AG04450 (cell line): Measurements from ENCODE around the gene GPR156. TPM values are rescaled to one million over a fixed set of nuclear protein-coding genes. Genes with fewer than 3 reads are reported as not detected.

Experiments used
- CTCF ChIA-PET: fragments of 300-600, 350-600 bp; formaldehyde crosslinking; extraction: SDS; loops from one replicate; lab custom pipeline; 2022; ENCODE audit warnings: antibody characterized with exemption, inconsistent platforms; lab: Charles Lee
- POLR2A ChIA-PET: fragments of 350-600 bp; formaldehyde crosslinking; extraction: SDS; loops from one replicate; lab custom pipeline; 2021; ENCODE audit warnings: antibody characterized with exemption, inconsistent platforms; lab: Yijun Ruan, JAX
- DNase-seq: peaks from one replicate; pipeline ENCODE4 v3.0.0-alpha.2; 2011; ENCODE audit warnings: low read depth, low spot score
- H3K27ac ChIP-seq: one replicate; pipeline ENCODE4 v1.5.1; 2012; ENCODE audit warnings: low read depth, low read length, control low read depth
- H3K27me3 ChIP-seq: one replicate; pipeline ENCODE4 v1.6.0; 2012; ENCODE audit warnings: low read length; ENCODE audit not compliant: control insufficient read depth, insufficient read depth
- H3K4me3 ChIP-seq: 2 replicates; pipeline ENCODE4 v1.5.1; 2011; ENCODE audit warnings: mild to moderate bottlenecking, low read depth, low read length, control low read depth
- H3K9me3 ChIP-seq: 2 replicates; pipeline ENCODE4 v1.5.1; 2012; ENCODE audit warnings: low read length; ENCODE audit not compliant: control insufficient read depth, insufficient read depth
- polyA plus RNA-seq: library from polyadenylated mRNA; depleted of rRNA; stranded (reverse); fragments of >200 nt; gene quantifications from 2 replicates; pipeline ENCODE4 v1.2.3, GENCODE V29; 2011
- TF ChIP-seq, protein P1 (sequence below): IDR thresholded peaks from 2 replicates; pipeline ENCODE4 v1.5.1; 2011; ENCODE audit warnings: low read depth, low read length, control low read depth, inconsistent platforms

The GPR156 gene
- polyA plus RNA-seq, 1 experiment = 0.22 TPM

DNA sequence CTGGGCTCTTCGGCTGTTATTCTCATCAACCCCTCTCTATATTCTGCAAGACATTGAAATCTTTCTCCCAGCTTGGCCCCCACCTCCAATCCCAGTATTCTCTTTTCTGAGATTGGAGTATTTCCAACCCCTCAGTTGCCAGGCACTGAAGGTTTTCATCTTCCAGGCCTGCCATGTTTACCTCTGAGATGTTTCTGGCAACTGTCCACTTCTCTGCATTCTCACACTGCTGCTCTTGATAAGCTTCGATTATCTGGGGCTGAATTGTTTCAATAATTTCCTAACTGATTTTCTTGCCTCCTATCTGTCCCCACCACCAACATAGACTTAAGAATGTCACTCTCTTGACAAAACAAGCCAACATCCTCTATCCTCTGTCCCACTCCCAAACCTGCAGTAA, 1.4 kb upstream of the GPR156 start:
- CTCF ChIA-PET = interaction anchor here (0.6 to 1.3 kb wide), 3 partner anchors 45 to 131 kb away, joined by 3 to 6 read pairs (median 3); no protein-coding TSS in a partner anchor
- TF ChIP-seq, protein P1, sequence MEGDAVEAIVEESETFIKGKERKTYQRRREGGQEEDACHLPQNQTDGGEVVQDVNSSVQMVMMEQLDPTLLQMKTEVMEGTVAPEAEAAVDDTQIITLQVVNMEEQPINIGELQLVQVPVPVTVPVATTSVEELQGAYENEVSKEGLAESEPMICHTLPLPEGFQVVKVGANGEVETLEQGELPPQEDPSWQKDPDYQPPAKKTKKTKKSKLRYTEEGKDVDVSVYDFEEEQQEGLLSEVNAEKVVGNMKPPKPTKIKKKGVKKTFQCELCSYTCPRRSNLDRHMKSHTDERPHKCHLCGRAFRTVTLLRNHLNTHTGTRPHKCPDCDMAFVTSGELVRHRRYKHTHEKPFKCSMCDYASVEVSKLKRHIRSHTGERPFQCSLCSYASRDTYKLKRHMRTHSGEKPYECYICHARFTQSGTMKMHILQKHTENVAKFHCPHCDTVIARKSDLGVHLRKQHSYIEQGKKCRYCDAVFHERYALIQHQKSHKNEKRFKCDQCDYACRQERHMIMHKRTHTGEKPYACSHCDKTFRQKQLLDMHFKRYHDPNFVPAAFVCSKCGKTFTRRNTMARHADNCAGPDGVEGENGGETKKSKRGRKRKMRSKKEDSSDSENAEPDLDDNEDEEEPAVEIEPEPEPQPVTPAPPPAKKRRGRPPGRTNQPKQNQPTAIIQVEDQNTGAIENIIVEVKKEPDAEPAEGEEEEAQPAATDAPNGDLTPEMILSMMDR = no peak
- H3K27me3 ChIP-seq = peaks cover 31% of the 10 kb centered on the region
- H3K9me3 ChIP-seq = peaks cover 6% of the 10 kb centered on the region; the same call in 1 of the 2 replicates
- no peak for DNase-seq
- POLR2A ChIA-PET = no interaction called here
- no peak overlapping the region for H3K27ac ChIP-seq
- H3K4me3 ChIP-seq = no peak overlapping the region

DNA sequence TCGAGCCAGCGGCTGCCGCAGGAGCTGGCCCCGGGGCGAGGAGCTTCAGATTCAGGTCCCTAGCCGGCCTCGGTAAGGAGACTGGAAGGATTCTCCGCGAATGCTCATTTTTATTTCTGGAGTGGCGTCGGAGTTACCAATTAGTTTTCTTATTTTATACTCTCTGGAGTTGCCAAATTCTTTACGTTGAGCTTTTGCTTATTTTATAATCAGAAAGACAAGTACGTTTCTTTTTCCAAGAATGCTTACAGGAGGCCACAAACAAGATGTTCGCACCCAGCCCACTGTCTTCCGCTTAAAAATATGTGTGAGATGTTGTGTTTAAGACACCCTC, 453 bp upstream of the GPR156 start:
- peaks cover 31% of the 10 kb centered on the region for H3K27me3 ChIP-seq
- H3K27ac ChIP-seq = no peak overlapping the region
- ChIA-PET CTCF (interaction anchor here (1.1 to 1.3 kb wide), 2 partner anchors 46 to 132 kb away, joined by 3 to 6 read pairs; no protein-coding TSS in a partner anchor), POLR2A (no interaction called here)
- DNase-seq = no peak
- peak overlapping the region; percentile 62 for H3K4me3 ChIP-seq
- H3K9me3 ChIP-seq = peaks cover 6% of the 10 kb centered on the region; the same call in 1 of the 2 replicates
- TF ChIP-seq, protein P1 = no peak

DNA sequence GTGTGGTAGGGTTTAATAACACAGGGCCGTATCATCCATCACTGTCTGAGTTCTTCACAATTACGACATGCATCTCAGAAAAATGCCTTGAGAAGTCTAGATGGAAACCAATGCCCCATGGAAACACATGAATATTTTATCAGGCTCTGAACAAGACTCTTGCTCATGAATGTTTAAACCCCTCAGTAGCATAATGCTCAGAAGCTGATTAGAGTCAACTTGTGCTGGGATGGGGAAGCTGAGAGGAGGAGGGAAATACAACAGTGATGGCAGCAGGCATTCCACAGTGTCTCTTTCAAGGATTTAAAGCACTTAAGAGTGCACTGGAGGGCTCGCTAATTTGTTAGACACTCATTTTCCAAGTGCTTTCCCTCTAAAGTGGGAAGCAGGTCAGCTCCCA, 3.8 kb downstream of the GPR156 start:
- Histone ChIP-seq H3K27me3 (peaks cover 14% of the 10 kb centered on the region), H3K27ac (no peak overlapping the region), H3K4me3 (no peak overlapping the region), H3K9me3 (no peaks in the 10 kb centered on the region; the same call in 1 of the 2 replicates)
- CTCF ChIA-PET = no interaction called here
- DNase-seq = no peak
- TF ChIP-seq, protein P1 = no peak
- POLR2A ChIA-PET = no interaction called here

DNA sequence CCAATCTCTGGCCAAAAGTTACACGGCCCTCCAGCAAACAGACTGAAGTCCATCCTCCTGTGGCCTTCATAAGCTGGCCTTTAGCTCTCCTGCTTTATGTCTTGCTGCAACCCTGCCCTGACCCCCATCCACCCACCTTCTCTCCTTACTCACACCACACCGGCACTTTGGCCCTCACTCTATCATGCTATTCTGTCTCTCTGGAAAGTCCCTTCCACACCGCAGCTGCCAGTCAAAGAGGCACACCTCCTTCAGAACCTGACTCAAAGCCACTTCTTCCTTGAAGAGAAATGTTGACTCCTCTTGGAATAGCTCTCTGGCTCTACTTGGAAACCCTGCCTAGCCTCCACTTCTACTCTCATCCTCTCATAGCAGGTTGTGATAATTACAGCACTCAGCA, 4.5 kb downstream of the GPR156 start:
- TF ChIP-seq, protein P1 = no peak
- ChIA-PET CTCF (no interaction called here), POLR2A (no interaction called here)
- DNase-seq = no peak
- H3K27ac ChIP-seq = no peak overlapping the region
- peaks cover 12% of the 10 kb centered on the region for H3K27me3 ChIP-seq
- no peaks in the 10 kb centered on the region; the same call in 1 of the 2 replicates for H3K9me3 ChIP-seq
- H3K4me3 ChIP-seq = no peak overlapping the region

DNA sequence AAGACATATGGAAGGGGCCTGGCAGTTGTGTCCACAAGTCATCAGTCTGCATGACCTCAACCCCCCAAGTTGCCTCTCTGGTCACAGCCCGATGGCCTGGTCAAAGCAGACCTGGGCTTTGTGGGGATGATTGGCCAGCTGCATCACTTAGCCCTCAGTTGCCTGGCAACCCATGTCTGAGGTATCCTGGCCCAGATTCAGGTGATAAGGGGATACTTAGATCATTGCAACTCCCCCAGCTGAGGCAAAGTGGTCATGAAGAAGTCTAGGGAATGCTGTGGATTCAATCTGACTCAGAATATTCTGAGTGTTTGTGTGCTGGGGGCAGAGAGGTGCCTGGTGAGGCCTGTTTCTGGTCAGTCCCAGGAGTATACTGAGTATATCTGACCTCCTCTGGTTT, 5.0 kb downstream of the GPR156 start:
- no peak overlapping the region for H3K27ac ChIP-seq
- CTCF ChIA-PET = no interaction called here
- H3K4me3 ChIP-seq = no peak overlapping the region
- POLR2A ChIA-PET = no interaction called here
- no peak for DNase-seq
- peaks cover 12% of the 10 kb centered on the region for H3K27me3 ChIP-seq
- H3K9me3 ChIP-seq = no peaks in the 10 kb centered on the region
- TF ChIP-seq, protein P1 = no peak
